SHP77 treated with DMSO at 0.1 percent for 48 hours (cell line): ENCODE measurements around the gene SRGAP2B.
"Not testable (repeated sequence)": the region's sequence is repeated elsewhere in the genome, so short reads cannot be mapped to it uniquely, and the experiment has no call there.

Experiments used
- DNase-seq: peaks from one replicate; lab custom pipeline; 2025; lab: John Stamatoyannopoulos, UW

SRGAP2B gene

DNA sequence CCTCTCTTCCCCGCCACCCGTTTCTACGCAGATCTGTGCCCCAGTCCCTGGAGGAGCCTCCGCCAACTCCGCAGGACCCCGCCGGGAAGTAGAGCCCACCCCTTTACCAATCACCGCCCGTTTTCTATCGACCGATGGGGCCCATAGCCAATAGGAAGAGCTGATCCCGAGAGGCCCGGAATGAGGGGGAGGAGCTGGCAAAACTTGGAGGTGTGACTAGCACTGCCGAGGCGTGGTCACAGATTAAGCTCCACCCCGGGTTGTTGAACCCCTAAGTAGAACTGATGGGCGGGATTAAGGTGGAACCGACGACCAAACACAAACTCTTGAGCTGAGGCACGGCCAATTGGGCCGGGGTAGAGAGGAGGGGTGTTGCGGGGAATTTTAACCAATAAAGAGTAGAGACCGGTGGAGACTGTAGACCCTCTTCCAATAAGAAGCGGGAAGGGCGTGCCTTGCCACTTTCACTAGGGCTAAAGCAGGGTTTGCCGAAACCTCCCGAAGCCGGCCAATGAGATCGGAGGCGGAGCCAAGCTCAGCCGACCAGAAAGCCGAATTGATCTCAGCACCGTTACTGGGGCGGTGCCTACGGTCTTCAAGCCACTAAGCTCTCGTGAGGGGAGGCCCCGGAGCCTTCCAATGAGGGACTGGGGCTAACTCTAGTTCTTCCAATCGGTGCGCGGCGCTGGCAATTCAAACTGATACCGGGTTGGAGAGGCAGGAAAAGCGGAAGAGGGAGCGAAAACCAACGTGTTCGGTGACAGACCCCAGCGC lies at the start of gene SRGAP2B, which contains the start of gene FAM72D:
SRGAP2B (minus strand) TSS at position 45 of the 774 bp plus-strand sequence. CDS start 2,427 bp downstream, outside the sequence.
FAM72D (plus strand) TSS at position 691 of the 774 bp plus-strand sequence. CDS start 874 bp downstream, outside the sequence.
- not testable (repeated sequence) for DNase-seq

DNA sequence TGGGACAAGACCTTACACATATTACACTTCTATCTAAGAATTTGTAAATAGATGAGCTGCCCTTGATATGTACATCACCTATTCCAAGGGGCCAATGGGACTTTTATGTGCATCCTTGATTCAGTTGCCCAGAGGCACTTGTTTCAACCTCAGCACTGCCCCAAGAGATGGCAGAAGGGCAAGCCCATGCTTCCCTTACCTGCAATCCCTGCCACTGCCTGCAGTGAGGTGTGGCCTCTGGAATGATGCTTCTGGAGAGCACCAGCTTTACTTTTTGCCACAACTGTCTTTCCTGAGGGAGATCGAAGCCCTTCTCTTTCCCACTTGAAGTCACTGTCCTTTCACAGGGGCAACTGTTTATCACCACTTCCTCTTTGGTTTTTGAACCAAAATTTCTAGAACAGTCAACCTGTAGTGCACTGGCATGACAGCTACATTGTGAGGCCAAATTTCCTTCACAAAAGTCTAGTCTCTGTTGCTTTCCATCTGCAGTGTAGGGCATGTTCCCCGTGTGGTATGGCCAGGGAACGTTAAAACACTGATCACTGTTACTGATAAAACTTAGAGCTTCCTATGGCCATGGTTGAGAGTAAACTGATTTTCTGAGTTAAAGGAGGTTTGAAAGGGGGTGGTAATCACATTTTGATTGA lies 49.3 kb upstream of the SRGAP2B start:
- not testable (repeated sequence) for DNase-seq

DNA sequence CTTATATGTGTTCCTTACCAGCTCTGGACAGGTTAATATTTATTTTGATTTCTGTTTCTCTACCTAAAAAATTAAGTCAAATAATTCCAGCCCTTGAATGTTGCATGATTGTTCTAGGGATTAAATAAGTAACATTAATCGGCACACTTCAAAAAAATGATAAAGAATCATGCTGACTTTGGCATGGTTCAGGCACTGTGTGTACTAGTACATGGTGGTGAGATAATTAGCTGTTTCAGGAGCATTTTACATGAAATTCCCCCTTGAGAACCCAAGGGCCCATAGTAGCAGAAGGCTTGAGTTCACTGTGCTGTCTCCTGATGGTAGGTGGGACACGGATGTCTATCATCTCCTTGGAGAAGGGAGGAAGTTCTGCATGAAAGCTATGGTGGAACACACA lies 45.4 kb upstream of the SRGAP2B start:
- not testable (repeated sequence) for DNase-seq

DNA sequence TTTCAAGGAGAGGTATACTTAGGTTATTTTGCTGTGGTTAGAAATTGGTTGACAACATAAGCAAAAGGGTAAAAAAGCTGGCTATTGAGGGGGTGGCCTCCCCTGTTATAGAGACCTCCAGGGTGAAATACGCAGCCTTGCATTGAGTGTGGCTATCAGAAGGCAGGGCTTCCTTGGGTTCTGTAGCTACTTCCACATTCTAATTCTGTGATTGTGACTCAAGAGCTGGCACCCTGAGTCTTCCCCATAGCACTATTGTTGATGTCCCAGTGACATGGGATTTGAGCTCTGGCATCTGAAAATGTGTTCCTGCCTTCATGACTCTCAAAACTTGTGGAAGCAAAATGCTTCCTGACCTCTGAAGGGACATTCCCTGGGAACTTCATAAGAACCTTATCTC lies 39.3 kb upstream of the SRGAP2B start:
- DNase-seq = not testable (repeated sequence)

DNA sequence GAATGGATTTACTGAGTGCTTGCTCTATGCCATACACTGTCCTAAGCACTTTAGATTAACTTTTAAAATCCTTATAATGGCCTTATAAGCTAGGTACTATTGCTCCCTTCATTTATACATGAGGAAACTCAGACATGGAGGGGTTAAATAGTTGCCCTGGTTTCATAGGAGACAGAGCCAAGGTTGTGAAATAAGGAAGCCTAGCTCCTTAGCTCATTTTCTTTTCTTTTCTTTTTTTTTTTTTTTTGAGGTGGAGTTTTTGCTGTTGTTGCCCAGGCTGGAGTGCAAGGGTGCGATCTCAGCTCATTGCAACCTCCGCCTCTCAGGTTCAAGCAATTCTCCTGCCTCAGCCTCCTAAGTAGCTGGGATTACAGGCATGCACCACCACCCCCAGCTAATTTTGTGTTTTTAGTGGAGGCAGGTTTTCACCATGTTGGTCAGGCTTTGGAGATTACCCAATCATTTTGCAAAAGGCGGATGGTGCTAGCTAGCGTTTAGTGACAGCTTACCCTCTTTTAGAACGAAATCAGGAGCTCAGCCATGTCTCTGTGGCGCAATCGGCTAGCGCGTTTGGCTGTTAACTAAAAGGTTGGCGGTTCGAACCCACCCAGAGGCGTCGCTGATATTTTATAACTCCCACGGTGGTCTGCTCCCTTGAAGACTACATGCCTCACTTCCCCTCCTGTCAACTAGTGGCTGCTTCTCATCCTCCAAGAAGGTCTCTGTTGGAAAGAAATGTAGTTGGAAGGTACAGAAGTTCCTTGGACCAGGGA lies 33.8 kb upstream of the SRGAP2B start:
- DNase-seq = not testable (repeated sequence)

DNA sequence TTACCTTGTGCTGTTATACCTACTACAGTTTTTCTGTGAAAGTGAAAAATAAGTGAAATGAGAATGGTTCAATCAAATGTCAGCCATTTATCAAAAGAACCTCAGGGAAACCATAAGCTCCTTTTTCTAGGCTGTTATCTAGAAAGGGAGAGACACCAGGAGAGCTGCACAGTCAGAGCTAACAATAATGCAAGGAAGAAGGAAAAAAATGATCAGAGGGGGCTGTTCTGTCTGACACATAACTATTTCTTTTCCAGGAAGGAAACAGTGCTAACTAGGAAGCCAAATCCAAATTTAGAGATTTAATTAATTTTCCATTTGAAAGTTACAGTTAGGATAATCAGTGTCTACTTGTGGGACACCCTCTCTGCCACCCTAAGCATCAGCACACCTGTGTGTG lies 32.0 kb upstream of the SRGAP2B start:
- DNase-seq = not testable (repeated sequence)

DNA sequence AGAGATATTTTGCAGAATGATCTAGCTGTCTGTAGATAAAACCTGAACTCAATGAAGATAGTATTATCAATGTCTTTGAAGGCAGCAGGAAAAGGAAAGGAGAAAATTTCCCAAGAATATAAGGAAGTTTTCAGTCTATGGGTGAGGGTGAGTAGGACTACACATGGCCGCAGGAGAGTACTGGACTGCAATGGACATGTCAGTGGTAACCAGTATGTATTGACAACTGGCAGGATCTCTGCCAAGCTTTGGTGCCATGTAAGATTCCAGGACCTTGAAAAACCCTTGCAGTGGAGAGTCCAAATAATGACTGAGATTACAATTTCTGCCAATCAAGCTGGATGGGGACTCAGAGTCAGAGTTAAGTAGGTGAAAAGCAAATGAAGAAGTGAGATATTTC lies 30.0 kb upstream of the SRGAP2B start:
- not testable (repeated sequence) for DNase-seq

DNA sequence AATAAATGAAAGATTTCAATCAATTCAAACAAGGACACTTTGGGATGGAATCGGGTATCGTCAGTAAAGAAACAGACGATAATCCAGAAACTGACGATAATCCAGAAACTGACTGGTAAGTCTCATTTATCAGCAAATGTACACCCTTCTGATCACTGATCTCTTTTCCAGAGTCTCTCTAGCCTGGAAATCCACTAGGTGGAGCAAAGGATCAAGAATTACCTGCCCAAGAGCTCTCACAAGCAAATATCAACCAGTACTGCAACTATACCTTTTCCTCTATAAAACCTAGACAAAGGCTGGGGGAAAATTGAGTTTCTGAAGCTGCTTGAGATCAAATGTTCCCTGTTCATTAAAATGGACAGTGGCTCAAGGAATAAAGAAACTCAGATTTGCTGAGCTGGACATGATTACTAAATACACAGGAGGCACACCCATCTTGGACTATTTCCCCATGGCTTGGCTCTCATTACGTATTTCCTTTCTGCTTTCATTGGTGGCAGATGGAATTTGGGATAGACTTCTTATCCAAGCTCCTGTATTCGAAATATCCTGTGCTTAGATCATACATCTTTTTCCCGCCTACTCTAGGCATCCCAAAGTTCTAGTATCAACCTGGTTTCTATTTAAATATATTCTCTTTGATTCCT lies 29.0 kb upstream of the SRGAP2B start:
- not testable (repeated sequence) for DNase-seq

DNA sequence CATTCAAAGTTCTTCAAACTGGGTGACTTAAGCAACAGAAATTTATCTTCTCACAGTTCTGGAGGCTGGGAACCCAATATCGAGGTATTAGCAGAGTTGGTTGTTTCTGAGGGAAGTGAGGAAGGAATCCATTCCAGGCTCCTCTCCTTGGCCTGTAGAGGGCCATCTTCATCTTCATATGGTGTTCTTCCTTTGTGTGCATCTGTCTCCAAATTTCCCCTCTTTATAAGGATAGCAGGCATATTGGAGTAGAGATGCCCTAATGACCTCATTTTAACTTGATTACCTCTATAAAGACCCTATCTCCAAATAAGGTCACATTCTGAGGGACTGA lies 27.9 kb upstream of the SRGAP2B start:
- DNase-seq = not testable (repeated sequence)

DNA sequence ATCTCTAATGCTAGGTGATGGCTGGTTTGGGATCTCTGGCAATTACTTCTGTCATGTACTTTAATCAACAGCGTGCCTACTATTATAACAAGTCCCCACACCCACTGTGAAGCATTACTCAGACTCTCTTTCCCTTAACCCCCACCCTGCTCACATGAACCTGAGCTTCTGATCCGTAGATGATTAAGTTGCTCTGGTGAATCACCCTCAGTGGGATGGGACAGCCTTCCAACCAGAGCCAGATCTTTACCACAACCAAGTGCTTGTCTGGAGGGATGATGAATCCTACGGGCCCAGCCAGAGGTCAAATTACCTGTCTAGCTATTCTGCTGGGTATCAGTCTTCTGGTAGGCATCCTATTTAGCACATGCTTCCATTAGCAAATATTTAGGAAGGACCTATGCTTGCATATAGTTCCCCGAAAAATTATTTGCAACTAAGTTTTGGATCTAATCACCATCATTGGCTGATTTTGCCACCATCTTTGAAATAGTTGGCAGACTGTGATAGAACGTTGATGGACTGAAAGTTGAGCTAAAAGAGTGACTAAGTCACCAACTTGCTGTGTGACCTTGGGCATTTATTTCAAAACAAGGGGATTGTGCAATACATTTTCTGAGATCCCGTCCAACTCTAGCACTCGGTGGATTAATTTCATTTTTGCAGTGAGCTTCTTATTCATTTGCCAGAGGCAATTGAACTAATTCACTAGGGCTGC lies 27.4 kb upstream of the SRGAP2B start:
- DNase-seq = not testable (repeated sequence)

DNA sequence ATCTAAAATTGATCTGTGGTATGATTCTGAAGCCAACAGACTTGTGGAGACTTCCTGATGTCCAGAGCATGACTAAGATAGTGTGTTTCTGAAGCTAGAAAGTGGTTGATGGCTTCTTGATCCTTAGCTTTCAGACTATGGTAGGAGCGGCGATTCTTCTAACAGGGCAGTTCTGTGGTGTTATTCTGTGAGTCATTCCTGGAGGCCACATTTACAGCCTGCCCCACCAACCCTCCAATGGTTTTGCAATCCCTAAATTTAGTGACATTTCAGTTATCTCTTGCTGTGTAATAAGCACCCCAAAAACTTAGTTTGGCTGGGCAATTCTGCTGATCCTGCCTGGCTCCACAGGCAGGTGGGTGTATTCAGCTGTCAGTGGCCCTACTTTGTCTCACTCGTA lies 24.7 kb upstream of the SRGAP2B start:
- not testable (repeated sequence) for DNase-seq

DNA sequence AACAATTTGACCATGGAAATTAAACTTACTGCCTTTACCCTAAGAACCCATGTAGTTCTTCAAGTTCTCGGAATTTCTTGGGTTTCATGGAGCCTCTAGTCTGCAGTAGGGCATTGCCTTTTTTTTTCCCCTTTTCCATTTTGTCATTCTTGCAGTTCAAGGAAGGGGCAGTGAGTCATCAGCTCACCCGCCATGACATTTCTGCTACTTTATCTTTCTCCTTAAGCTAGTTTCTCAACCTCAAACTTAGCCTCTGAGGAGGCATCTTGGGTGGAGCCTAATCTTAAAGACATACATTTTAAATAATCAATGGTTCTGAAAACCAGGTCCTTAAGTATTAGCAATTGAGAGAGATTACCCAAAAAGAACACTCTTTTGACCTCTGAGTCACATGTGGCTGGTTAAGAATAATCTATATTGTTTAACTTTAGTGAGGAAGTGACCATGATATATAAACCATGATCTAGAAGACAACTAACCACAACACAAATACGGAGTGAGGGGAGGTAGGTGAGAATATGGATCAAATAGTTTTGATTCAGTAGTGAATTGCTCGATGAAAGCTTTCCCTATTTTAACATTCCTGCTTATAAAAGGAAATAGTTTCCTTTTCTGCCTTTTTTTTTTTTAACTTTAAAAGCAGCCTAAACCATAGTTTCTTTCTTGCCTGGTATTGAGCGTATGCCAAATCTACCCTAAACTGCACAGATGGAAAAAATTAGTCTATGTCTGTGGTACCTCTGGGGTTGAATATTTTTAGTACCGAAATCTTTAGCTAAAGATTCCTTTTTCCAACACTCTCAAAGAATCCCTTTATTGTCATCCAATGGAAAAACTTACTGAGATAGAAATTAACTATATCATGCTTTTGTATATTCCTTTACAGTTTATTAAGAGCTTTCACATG lies 20.7 kb upstream of the SRGAP2B start:
- not testable (repeated sequence) for DNase-seq

DNA sequence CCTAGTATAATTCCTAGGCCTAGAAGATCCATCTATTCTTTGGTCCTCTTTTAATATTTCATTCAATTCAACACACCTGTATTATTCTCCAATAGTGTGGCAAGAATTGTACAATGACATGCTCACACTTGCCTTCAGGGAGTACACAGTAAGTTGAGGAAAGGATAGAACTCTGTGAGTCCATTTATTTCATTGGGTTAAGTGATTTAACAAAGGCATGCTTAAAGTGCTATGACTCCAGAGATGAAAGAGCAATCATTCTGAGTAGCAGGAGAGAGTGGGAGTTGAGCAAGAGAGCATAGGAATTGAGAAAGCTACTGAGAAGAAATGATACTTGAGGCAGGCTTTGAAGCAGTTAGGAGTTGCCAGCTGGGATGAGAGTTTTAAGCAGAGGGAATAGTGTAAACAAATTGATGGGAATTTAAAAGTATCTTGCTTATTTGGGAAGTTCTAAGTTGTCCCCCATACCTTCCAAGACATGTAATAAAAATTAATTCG lies 19.5 kb upstream of the SRGAP2B start:
- DNase-seq = not testable (repeated sequence)

DNA sequence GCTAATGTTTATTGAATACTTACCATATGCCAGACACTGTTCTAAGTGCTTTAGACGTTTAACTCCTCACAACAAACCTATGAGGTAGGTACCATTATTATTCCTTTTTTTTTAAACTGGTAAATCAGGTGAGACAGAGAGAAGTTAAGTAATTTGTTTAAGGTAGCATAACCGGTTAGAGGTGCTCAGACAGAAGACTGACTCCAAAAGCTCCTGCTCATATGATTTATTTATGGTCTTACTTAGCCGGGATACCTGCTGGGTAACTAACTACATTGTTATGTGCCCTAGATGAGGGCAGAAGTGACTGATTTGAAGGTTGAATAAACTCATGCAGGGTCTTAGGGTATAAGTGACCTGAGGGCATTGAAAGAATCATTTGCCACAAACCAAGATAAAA lies 17.6 kb upstream of the SRGAP2B start:
- not testable (repeated sequence) for DNase-seq

DNA sequence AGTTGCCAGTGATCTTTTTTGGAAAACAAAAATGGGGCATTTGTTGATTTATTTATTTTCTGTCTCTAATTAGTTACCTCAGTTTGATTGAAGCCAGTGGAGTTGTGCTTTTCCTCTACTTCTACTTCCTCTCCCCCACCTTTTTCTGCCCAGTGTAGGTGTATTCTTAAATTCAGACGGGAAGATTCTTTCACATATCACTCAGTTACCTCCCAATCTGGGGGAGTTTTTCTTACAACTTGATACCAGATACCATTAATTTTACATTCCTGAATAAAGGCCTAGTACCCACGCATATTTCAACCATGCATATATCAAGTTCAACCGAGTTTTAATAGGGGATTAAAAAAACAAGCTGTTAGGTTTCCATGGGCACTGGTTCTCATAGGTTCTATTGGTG lies 16.5 kb upstream of the SRGAP2B start:
- DNase-seq = not testable (repeated sequence)

DNA sequence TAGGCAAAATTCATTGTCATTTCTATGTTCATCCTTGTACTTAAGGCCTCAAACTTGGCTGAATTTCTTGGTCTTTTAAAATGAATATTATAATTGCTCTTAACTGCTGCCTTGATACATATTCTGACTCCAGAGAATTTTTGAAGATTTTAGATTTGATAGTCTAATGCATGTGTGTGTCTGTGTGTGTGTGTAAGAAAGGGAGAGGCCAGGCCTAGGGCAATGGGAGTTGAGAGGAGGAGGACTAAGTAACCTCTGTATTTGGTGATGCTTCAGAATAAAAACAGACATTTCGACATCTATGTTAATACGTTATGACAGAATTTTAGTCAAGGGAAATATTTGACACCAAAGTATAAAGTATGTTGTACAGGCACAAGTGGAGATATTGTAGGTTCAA lies 8.2 kb upstream of the SRGAP2B start:
- DNase-seq = not testable (repeated sequence)

DNA sequence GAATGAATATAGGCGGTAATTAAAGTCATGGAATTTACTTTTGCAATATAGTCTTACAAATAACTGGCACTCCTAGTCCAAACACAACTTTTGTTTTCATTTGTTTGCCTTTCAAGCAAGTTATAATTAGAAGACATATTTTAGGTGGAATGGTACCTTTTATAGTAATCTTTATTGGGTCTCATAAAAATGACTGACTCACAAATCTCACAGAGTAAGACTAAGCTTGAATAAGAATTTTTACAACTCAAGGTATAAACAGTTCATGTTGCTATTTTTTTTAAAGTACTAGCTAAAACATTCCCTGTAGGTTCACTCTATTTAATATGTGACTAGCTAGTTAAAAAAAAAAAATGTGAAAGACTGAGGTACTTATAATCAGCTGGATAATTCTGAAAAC lies 6.6 kb upstream of the SRGAP2B start:
- not testable (repeated sequence) for DNase-seq

DNA sequence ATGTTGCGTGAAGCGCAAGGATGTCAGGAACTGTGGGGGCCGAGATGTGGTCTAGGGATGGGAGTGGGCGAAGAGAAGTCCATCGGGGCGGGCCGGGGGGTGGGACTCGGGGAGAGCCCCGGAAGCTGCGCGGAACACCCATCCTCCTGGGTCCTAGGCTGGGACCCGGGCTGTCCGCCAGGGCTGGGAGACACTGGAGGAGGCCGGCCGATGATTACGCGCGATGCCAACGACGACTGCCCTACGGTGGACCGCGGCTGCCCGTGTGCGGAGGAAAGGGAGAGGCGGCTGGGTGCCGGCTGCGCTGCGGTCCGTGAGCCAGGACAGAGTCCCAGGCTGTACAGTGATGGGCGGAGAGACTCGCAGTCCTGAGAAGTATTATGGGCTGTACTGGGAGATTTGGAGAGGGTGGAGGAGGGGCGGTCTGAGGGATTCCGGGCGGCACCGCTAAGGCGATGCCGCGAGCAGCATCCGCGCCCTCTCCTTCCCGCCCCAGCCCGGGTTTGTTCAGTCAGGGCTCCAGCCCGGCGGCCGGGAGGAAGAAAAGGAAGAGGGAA lies 395 bp downstream of the SRGAP2B start:
- not testable (repeated sequence) for DNase-seq

DNA sequence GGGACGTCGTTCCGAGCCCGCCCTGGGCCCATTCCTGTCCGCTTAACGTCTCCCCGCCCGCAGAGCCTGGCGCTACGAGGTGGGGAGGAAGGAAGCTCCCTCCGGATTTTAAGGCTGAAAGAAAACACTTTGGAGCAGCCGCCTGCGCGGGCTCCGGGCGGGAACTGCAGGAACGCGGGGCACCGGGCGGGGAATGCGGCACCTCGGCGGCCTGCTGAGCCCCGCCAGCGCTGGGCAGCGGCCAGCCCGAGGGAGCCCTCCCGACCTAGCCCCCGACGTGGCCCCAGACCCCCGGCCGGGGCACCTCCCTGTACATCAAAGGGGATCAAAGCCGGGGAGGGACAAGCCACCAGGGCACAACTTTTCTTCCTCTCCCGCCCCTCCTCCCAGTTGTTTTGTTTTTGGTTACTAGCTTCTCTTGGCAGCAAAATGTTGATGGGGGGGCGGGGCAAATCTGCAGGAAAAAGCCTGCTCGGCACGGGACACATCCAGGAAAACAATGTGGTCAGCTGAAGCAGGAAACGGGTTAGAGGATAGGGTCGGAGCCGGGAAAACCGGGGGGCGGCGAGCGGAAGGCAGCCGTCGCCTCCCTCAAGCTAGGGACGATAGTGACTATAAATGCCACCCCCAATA lies 1.5 kb downstream of the SRGAP2B start:
- not testable (repeated sequence) for DNase-seq
